RWPE1 (cell line): ENCODE results near the gene ARID1B.
A peak's percentile ranks its signal among the peaks of the same experiment; 100 is the strongest.

Source experiments
- CTCF ChIA-PET: fragments of 350-600 bp; sonication (Branson Sonifier 250); formaldehyde crosslinking; extraction: SDS; loops from one replicate; lab custom pipeline; 2021; lab: Yijun Ruan, JAX
- POLR2A ChIA-PET: fragments of 400-600 bp; formaldehyde crosslinking; extraction: SDS; loops from one replicate; lab custom pipeline; 2020; ENCODE audit warnings: antibody characterized with exemption; ENCODE audit not compliant: low non-redundant PET; lab: Yijun Ruan, JAX
- DNase-seq: peaks from one replicate; pipeline ENCODE4 v3.0.0; 2012; ENCODE audit warnings: low spot score
- H3K27ac ChIP-seq: fragments of 450-650 bp; 2 replicates; pipeline ENCODE4 v1.5.1; 2017
- TF ChIP-seq, protein P1 (sequence below): fragments of 450-650 bp; conservative IDR thresholded peaks from 2 replicates; pipeline ENCODE4 v1.5.1; 2017; ENCODE audit warnings: low read depth, mild to moderate bottlenecking

ARID1B gene

GRCh38 chr6:157023958-157024357, 246.8 kb downstream of the ARID1B start:
- CTCF ChIA-PET = no interaction called here
- POLR2A ChIA-PET = no interaction called here

GRCh38 chr6:157024745-157025144, 247.6 kb downstream of the ARID1B start:
- ChIA-PET CTCF (no interaction called here), POLR2A (no interaction called here)
- H3K27ac ChIP-seq = no peak overlapping the region
- DNase-seq = no peak
- TF ChIP-seq, protein P1, sequence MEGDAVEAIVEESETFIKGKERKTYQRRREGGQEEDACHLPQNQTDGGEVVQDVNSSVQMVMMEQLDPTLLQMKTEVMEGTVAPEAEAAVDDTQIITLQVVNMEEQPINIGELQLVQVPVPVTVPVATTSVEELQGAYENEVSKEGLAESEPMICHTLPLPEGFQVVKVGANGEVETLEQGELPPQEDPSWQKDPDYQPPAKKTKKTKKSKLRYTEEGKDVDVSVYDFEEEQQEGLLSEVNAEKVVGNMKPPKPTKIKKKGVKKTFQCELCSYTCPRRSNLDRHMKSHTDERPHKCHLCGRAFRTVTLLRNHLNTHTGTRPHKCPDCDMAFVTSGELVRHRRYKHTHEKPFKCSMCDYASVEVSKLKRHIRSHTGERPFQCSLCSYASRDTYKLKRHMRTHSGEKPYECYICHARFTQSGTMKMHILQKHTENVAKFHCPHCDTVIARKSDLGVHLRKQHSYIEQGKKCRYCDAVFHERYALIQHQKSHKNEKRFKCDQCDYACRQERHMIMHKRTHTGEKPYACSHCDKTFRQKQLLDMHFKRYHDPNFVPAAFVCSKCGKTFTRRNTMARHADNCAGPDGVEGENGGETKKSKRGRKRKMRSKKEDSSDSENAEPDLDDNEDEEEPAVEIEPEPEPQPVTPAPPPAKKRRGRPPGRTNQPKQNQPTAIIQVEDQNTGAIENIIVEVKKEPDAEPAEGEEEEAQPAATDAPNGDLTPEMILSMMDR = no peak

More at GRCh38 chr6:157023958-157024357, 246.8 kb downstream of the ARID1B start:
- H3K27ac ChIP-seq = no peak overlapping the region
- no peak for DNase-seq
- TF ChIP-seq, protein P1 = no peak

DNA sequence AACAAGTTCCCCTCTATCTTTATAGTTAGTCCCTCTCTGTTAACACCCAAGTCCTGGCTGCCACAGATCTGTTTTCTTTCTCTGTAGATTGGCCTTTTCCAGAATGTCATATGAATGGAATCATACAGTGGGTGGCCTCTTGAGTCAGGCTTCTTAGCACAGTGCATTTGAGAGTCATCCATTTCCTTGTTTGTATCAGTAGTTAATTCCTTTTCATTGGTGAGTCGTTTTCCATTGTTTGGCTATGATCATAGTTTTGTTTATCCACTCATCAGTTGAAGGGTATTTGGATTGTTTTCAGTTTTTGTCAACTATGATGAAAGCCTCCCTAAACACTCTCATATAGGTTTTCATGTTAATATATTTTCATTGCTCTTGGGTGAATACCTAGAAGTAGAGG, 248.3 kb downstream of the ARID1B start:
- POLR2A ChIA-PET = no interaction called here
- H3K27ac ChIP-seq = no peak overlapping the region
- DNase-seq = no peak
- TF ChIP-seq, protein P1 = no peak
- CTCF ChIA-PET = no interaction called here

DNA sequence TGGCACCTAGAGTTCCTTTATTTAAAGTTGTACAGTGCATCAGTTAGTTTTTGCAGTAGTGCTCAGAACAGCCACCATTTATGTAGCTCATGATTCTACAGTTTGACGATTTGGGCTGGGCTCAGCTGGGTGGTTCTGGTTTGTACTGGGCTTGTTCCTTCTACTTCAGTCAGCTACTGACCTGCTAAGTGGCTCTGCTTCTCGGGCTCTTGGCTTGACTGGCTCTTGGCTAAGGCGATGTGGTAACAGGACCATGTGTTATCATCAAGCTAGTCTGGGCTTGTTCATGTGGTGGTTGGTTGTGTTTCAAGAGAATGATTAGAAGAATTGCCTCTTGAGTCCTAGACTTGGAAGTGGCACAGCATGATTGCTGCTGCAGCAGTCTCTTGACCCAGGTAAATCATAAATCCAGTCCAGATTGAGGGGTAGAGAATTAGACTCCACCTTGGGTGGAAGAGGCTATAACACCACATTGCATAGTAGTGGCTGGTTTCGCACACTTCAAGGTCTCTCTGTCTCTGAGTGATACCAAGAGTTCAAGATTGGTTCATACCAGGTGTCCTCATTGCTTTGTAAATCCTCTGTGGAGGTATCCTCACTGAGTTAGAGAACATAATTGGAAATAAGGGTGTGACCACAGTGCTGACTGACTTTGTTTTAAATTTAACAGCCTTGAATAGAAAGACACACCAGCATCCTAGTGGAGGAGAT, 253.0 kb downstream of the ARID1B start:
- TF ChIP-seq, protein P1 = no peak
- CTCF ChIA-PET = interaction anchor here (0.8 kb wide), 1 partner anchor 16 kb away, joined by 3 read pairs; no protein-coding TSS in a partner anchor

DNA sequence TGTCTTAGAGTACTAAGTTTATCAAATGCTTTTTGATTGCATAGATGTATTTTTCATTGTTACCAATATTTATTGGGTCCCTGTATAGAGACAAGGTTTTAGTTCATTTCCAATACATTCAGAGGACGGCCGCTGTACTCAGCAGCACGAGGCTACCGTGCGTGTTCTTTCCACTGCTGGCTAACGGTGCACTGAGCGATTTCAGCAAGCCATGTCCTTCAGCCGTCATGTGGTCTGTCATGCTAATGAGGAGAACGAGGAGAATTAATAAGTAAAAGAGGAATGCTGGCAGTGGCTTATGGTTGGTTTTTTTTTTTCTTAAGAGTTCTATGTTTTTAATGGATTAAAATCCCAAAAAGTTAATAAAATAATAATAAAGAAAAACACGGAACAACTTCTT, 253.6 kb downstream of the ARID1B start:
- no peak overlapping the region for H3K27ac ChIP-seq
- ChIA-PET CTCF (no interaction called here), POLR2A (no interaction called here)
- DNase-seq = no peak
- TF ChIP-seq, protein P1 = no peak

More for the DNA sequence above, 253.0 kb downstream of the ARID1B start:
- DNase-seq = peak; percentile 41
- H3K27ac ChIP-seq = peak overlapping the region; percentile 56
- POLR2A ChIA-PET = no interaction called here

DNA sequence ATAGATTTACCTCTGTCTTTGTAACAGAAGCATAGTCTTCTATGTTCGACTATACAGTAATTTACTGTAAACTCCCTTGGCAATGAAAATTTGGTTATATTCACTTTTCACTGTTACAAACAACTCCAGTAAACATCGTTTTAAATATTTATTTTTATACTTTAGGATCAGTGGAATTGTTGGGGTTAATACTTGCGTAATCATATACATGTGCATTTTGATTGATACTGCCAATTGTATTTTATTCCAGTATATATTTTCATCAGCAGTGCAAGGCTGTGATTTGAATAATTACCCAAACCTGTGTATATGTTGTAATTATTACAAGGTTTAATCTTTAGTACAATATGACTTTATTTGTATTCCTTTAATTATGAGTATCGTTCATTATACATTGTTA, 255.7 kb downstream of the ARID1B start:
- TF ChIP-seq, protein P1 = no peak
- no peak overlapping the region for H3K27ac ChIP-seq
- ChIA-PET POLR2A (no interaction called here), CTCF (no interaction called here)
- DNase-seq = no peak
